Measurements from ENCODE around the gene KRT8. TPM values are rescaled to one million over a fixed set of nuclear protein-coding genes. Genes with fewer than 3 reads are reported as not detected.
A peak's percentile ranks its signal among the peaks of the same experiment; 100 is the strongest.

Gene KRT8
- total and polyA plus RNA-seq, 2 of the 13 experiments (the other 11 are each of a cell fraction or from before 2014, with no cell fraction given), result 498 to 718 TPM

- TF ChIP-seq ZBTB44 (CRISPR knock-in tag; IDR thresholded peaks at IDR 0.05) (no peak), MBD4 (IDR thresholded peaks at IDR 0.05; ENCODE audit: borderline replicate concordance, low read length) (no peak), ZFX (CRISPR knock-in tag; IDR thresholded peaks at IDR 0.05; ENCODE audit: low read depth) (peak; percentile 82), ZNF101 (CRISPR knock-in tag; IDR thresholded peaks at IDR 0.05; ENCODE audit: borderline replicate concordance, low read depth) (no peak), U2AF1 (optimal IDR thresholded peaks at IDR 0.05; ENCODE audit: low read depth, low read length) (peak; percentile 33), ZBTB20 (CRISPR knock-in tag; IDR thresholded peaks at IDR 0.05; ENCODE audit: borderline replicate concordance, low read depth) (no peak), ZBTB10 (CRISPR knock-in tag; IDR thresholded peaks at IDR 0.05; ENCODE audit: borderline replicate concordance) (no peak), SP5 (CRISPR knock-in tag; IDR thresholded peaks at IDR 0.05; ENCODE audit: borderline replicate concordance, low read depth) (no peak), ZBTB38 (CRISPR knock-in tag; IDR thresholded peaks at IDR 0.05) (no peak; the same call in 1 of the 2 replicates), EEA1 (CRISPR knock-in tag; IDR thresholded peaks at IDR 0.05; ENCODE audit: borderline replicate concordance) (no peak), NR0B2 (CRISPR knock-in tag; IDR thresholded peaks at IDR 0.05) (no peak), ZUFSP (CRISPR knock-in tag; IDR thresholded peaks at IDR 0.05; ENCODE audit: borderline replicate concordance) (no peak), JUN (CRISPR knock-in tag; IDR thresholded peaks at IDR 0.05) (no peak), ZNF652 (CRISPR knock-in tag; IDR thresholded peaks at IDR 0.05; ENCODE audit: borderline replicate concordance, low read depth) (no peak), NR3C1 (CRISPR knock-in tag; IDR thresholded peaks at IDR 0.05) (no peak), RAD21 (CRISPR knock-in tag; IDR thresholded peaks at IDR 0.05) (peak; percentile 77), CBFB (CRISPR knock-in tag; IDR thresholded peaks at IDR 0.05) (no peak), TBL1XR1 (IDR thresholded peaks at IDR 0.05; ENCODE audit: borderline replicate concordance, low read length, partially characterized antibody) (no peak), PCBP2 (optimal IDR thresholded peaks at IDR 0.05; ENCODE audit: low read depth, low read length, poor library complexity, severe bottlenecking) (no peak), ZNF672 (CRISPR knock-in tag; IDR thresholded peaks at IDR 0.05) (no peak), DPF2 (CRISPR knock-in tag; IDR thresholded peaks at IDR 0.05; ENCODE audit: borderline replicate concordance, low read depth) (no peak), MTA1 (CRISPR knock-in tag; IDR thresholded peaks at IDR 0.05; ENCODE audit: borderline replicate concordance) (0 out of 2 replicates have a peak, but pooled peaks have one; percentile 31), NKX3-1 (CRISPR knock-in tag; IDR thresholded peaks at IDR 0.05) (no peak)
Measured at GRCh38 chr12:52879394-52880351, 25.2 kb downstream of the KRT8 start (continued).
